MM.1S (cell line): Measurements from ENCODE around the gene DDX3X.
"Not testable (repeated sequence)": the region's sequence is repeated elsewhere in the genome, so short reads cannot be mapped to it uniquely, and the experiment has no call there.

Source experiments
- DNase-seq: peaks from one replicate; pipeline ENCODE4 v3.0.0-alpha.2; 2015
- H2AFZ ChIP-seq: fragments of 300-600 bp; sonication (generic); 2 replicates; pipeline ENCODE4 v1.6.0; 2016; ENCODE audit warnings: antibody characterized with exemption, low read length
- H3F3A ChIP-seq: fragments of 300-600 bp; sonication (generic); 2 replicates; pipeline ENCODE4 v1.6.1; 2016; ENCODE audit warnings: mild to moderate bottlenecking, antibody characterized with exemption, low read length, moderate library complexity, mixed read lengths; ENCODE audit not compliant: insufficient read depth
- H3K27ac ChIP-seq: fragments of 300-600 bp; sonication (generic); 2 replicates; pipeline ENCODE4 v1.5.1; 2016; ENCODE audit warnings: mild to moderate bottlenecking, low read length
- H3K27me3 ChIP-seq: fragments of 300-600 bp; sonication (generic); replicated peaks from 2 replicates; pipeline ENCODE4 v1.6.0; 2016; ENCODE audit warnings: low read length; ENCODE audit not compliant: insufficient read depth
- H3K36me3 ChIP-seq: fragments of 300-600 bp; sonication (generic); replicated peaks from 2 replicates; pipeline ENCODE4 v1.6.1; 2016; ENCODE audit warnings: mild to moderate bottlenecking, low read length, mixed read lengths; ENCODE audit not compliant: insufficient read depth
- H3K4me1 ChIP-seq: fragments of 300-600 bp; sonication (generic); 2 replicates; pipeline ENCODE4 v1.6.1; 2016; ENCODE audit warnings: low read length, mixed read lengths
- H3K4me2 ChIP-seq: fragments of 300-600 bp; sonication (generic); 2 replicates; pipeline ENCODE4 v1.6.0; 2016; ENCODE audit warnings: low read depth, low read length
- H3K4me3 ChIP-seq: fragments of 300-600 bp; sonication (generic); 2 replicates; pipeline ENCODE4 v1.5.1; 2016; ENCODE audit warnings: low read length, mixed read lengths
- H3K79me2 ChIP-seq: fragments of 300-600 bp; sonication (generic); 2 replicates; pipeline ENCODE4 v1.6.1; 2016; ENCODE audit warnings: mixed run types, low read length, mixed read lengths
- H3K9ac ChIP-seq: fragments of 300-600 bp; sonication (generic); 2 replicates; pipeline ENCODE4 v1.6.1; 2016; ENCODE audit warnings: low read length, mixed read lengths
- H3K9me2 ChIP-seq: fragments of 300-600 bp; sonication (generic); replicated peaks from 2 replicates; pipeline ENCODE4 v1.6.1; 2016; ENCODE audit warnings: mild to moderate bottlenecking, low read length, mixed read lengths; ENCODE audit not compliant: insufficient read depth
- H3K9me3 ChIP-seq: fragments of 300-600 bp; sonication (generic); replicated peaks from 2 replicates; pipeline ENCODE4 v1.6.1; 2016; ENCODE audit warnings: mild to moderate bottlenecking, low read length, mixed read lengths; ENCODE audit not compliant: insufficient read depth
- H4K20me1 ChIP-seq: fragments of 300-600 bp; sonication (generic); 2 replicates; pipeline ENCODE4 v1.6.1; 2016; ENCODE audit warnings: mild to moderate bottlenecking, low read length, moderate library complexity, mixed read lengths; ENCODE audit not compliant: insufficient read depth
- EZH2 ChIP-seq: fragments of 300-600 bp; sonication (generic); optimal IDR thresholded peaks from 2 replicates; pipeline ENCODE3; 2017; ENCODE audit warnings: low read depth, mild to moderate bottlenecking, antibody characterized with exemption, low read length, mixed read lengths
- EZH2phosphoT487 ChIP-seq: fragments of 300-600 bp; sonication (generic); IDR thresholded peaks from 2 replicates; pipeline ENCODE4 v1.6.1; 2018; ENCODE audit warnings: antibody characterized with exemption, low read length
- TF ChIP-seq, protein P1 (sequence below): fragments of 300-600 bp; sonication (generic); IDR thresholded peaks from 2 replicates; pipeline ENCODE4 v1.5.1; 2016; ENCODE audit warnings: antibody characterized with exemption, low read length, mixed read lengths

The DDX3X gene

GRCh38 chrX:41397768-41398167 is 63.8 kb downstream of the DDX3X start:
- H3F3A ChIP-seq = no peaks in the 10 kb centered on the region
- H3K4me3 ChIP-seq = no peak overlapping the region
- H3K4me2 ChIP-seq = no peak overlapping the region
- H4K20me1 ChIP-seq = no peaks in the 10 kb centered on the region
- no peaks in the 10 kb centered on the region for H3K9me2 ChIP-seq
- no peak overlapping the region for H3K27ac ChIP-seq
- H3K36me3 ChIP-seq = no peaks in the 10 kb centered on the region
- H3K4me1 ChIP-seq = no peaks in the 10 kb centered on the region
- H3K9ac ChIP-seq = no peak overlapping the region
- H3K9me3 ChIP-seq = no peaks in the 10 kb centered on the region
- no peaks in the 10 kb centered on the region for H3K27me3 ChIP-seq
- TF ChIP-seq, protein P1, sequence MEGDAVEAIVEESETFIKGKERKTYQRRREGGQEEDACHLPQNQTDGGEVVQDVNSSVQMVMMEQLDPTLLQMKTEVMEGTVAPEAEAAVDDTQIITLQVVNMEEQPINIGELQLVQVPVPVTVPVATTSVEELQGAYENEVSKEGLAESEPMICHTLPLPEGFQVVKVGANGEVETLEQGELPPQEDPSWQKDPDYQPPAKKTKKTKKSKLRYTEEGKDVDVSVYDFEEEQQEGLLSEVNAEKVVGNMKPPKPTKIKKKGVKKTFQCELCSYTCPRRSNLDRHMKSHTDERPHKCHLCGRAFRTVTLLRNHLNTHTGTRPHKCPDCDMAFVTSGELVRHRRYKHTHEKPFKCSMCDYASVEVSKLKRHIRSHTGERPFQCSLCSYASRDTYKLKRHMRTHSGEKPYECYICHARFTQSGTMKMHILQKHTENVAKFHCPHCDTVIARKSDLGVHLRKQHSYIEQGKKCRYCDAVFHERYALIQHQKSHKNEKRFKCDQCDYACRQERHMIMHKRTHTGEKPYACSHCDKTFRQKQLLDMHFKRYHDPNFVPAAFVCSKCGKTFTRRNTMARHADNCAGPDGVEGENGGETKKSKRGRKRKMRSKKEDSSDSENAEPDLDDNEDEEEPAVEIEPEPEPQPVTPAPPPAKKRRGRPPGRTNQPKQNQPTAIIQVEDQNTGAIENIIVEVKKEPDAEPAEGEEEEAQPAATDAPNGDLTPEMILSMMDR = no peak
- no peak for TF ChIP-seq EZH2phosphoT487
- no peak for TF ChIP-seq EZH2
- no peak for DNase-seq
- no peak overlapping the region for H2AFZ ChIP-seq
- H3K79me2 ChIP-seq = no peaks in the 10 kb centered on the region

GRCh38 chrX:41402556-41402955 is 68.6 kb downstream of the DDX3X start:
- H3K36me3 ChIP-seq, H3K4me1 ChIP-seq, H3K9me2 ChIP-seq, DNase-seq, H3F3A ChIP-seq, H3K79me2 ChIP-seq, H3K4me2 ChIP-seq, H3K27me3 ChIP-seq, H3K4me3 ChIP-seq, H3K9ac ChIP-seq, H2AFZ ChIP-seq, H3K9me3 ChIP-seq, H4K20me1 ChIP-seq, H3K27ac ChIP-seq: not testable (repeated sequence)

DNA sequence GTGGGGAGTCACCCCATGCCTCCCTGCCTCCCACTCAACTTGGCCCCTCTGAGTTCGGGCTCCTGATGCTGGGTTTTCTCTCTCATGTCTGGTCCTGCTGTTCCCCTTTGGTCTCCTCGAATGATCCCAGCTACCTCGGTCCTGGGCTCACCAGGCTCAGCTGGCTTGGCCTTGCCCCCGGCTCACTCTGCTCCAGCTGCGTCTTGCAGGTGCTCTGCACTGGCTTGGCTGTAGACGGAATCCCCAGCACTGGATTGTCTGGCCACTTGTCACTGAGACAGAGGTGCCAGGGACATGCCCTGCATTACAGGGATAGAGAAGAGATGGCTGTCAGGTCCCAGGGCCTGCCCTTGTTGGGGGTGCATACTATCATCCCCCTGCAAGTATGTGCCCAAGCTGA is 71.6 kb downstream of the DDX3X start:
- Histone ChIP-seq H3K27me3 (no peaks in the 10 kb centered on the region), H3K36me3 (no peaks in the 10 kb centered on the region), H3K4me2 (no peak overlapping the region), H3K4me3 (no peak overlapping the region), H3K27ac (no peak overlapping the region), H3K9me3 (no peaks in the 10 kb centered on the region), H2AFZ (no peak overlapping the region), H3K9ac (no peak overlapping the region), H3F3A (no peaks in the 10 kb centered on the region), H3K9me2 (no peaks in the 10 kb centered on the region), H4K20me1 (no peaks in the 10 kb centered on the region), H3K4me1 (no peaks in the 10 kb centered on the region), H3K79me2 (no peaks in the 10 kb centered on the region)
- TF ChIP-seq, protein P1 = no peak
- TF ChIP-seq EZH2phosphoT487 = no peak
- no peak for TF ChIP-seq EZH2
- DNase-seq = no peak

- Histone ChIP-seq H3K27me3 (no peaks in the 10 kb centered on the region), H3K36me3 (no peaks in the 10 kb centered on the region), H2AFZ (no peak overlapping the region), H3K27ac (no peak overlapping the region), H3K79me2 (no peaks in the 10 kb centered on the region), H3K4me2 (no peak overlapping the region), H3K4me3 (no peak overlapping the region), H3K9me3 (no peaks in the 10 kb centered on the region), H3F3A (no peaks in the 10 kb centered on the region), H3K4me1 (no peaks in the 10 kb centered on the region), H4K20me1 (no peaks in the 10 kb centered on the region), H3K9ac (no peak overlapping the region), H3K9me2 (no peaks in the 10 kb centered on the region)
- no peak for DNase-seq
- TF ChIP-seq EZH2phosphoT487 = no peak
- TF ChIP-seq EZH2 = no peak
- TF ChIP-seq, protein P1 = no peak
Observed at GRCh38 chrX:41406201-41406600, 72.2 kb downstream of the DDX3X start.
